HG03139 (cell line): Measurements from ENCODE around the gene PRG3.
"Not testable (repeated sequence)": the region's sequence is repeated elsewhere in the genome, so short reads cannot be mapped to it uniquely, and the experiment has no call there.

ENCODE experiments used
- ATAC-seq: cut with Tn5 transposase; IDR thresholded peaks from one replicate; pipeline ENCODE4 v1.9.1; 2021; ENCODE audit not compliant: unreplicated experiment

Gene PRG3

GRCh38 chr11:57341250-57341808 lies 39.6 kb downstream of the PRG3 start:
- ATAC-seq, result no peak

GRCh38 chr11:57340039-57340615 lies 40.8 kb downstream of the PRG3 start:
- no peak for ATAC-seq

GRCh38 chr11:57339328-57339727 lies 41.6 kb downstream of the PRG3 start:
- no peak for ATAC-seq

GRCh38 chr11:57338142-57338541 lies 42.8 kb downstream of the PRG3 start, which contains the start of gene P2RX3:
TSS of gene P2RX3 (plus strand) at chr11:57338352. CDS start at chr11:57338551, 199 bp downstream.
- ATAC-seq, result no peak

GRCh38 chr11:57336856-57337255 lies 44.1 kb downstream of the PRG3 start:
- not testable (repeated sequence) for ATAC-seq

- no peak for ATAC-seq
Observed at GRCh38 chr11:57336111-57336666, 44.8 kb downstream of the PRG3 start.

GRCh38 chr11:57335343-57336110 lies 45.4 kb downstream of the PRG3 start, which contains the start of gene SSRP1:
TSS of gene SSRP1 (minus strand) at chr11:57335892. CDS start at chr11:57335121, 771 bp downstream.
- peak; percentile 98 for ATAC-seq

- ATAC-seq, result no peak
Observed at GRCh38 chr11:57335023-57335342, 46.0 kb downstream of the PRG3 start.

GRCh38 chr11:57332694-57333440 lies 48.1 kb downstream of the PRG3 start:
- ATAC-seq, result no peak

GRCh38 chr11:57331720-57332119 lies 49.2 kb downstream of the PRG3 start:
- no peak for ATAC-seq

- no peak for ATAC-seq
Observed at GRCh38 chr11:57330029-57330428, 50.9 kb downstream of the PRG3 start.

GRCh38 chr11:57327721-57328120 lies 53.2 kb downstream of the PRG3 start:
- no peak for ATAC-seq
